BLaER1 treated with 17β-estradiol and CSF1 and Interleukin-3, amounts not matched to agents 10 nM and 100 nM (cell line): Measurements from ENCODE around the gene ARL17A.
A peak's percentile ranks its signal among the peaks of the same experiment; 100 is the strongest.
"Not testable (repeated sequence)": the region's sequence is repeated elsewhere in the genome, so short reads cannot be mapped to it uniquely, and the experiment has no call there.

Experiments
- H3K27ac ChIP-seq, 11 experiments: shearing (Covaris generic); formaldehyde crosslinking; 2 replicates each; pipeline ENCODE4 v1.8.1; 2022
- H3K27me3 ChIP-seq, 11 experiments: shearing (Covaris generic); formaldehyde crosslinking; 2 replicates each; pipeline ENCODE4 v1.8.1; 2022
- H3K36me3 ChIP-seq, 11 experiments: shearing (Covaris generic); formaldehyde crosslinking; 2 replicates each; pipeline ENCODE4 v1.8.1; 2022
- H3K4me1 ChIP-seq, 10 experiments: shearing (Covaris generic); formaldehyde crosslinking; 2 replicates each; pipeline ENCODE4 v1.8.1; 2022
- H3K4me2 ChIP-seq, 11 experiments: shearing (Covaris generic); formaldehyde crosslinking; 2 replicates each; pipeline ENCODE4 v1.8.1; 2022
- H3K4me3 ChIP-seq, 10 experiments: shearing (Covaris generic); formaldehyde crosslinking; 2 replicates each; pipeline ENCODE4 v1.8.1; 2022
- H3K9ac ChIP-seq, 11 experiments: shearing (Covaris generic); formaldehyde crosslinking; 2 replicates each; pipeline ENCODE4 v1.8.1; 2022
- H3K9me3 ChIP-seq, 11 experiments: shearing (Covaris generic); formaldehyde crosslinking; replicated peaks in 1 of 11; 2 replicates each; pipeline ENCODE4 v1.8.1; 2022
- H4K20me1 ChIP-seq, 11 experiments: shearing (Covaris generic); formaldehyde crosslinking; 2 replicates each; pipeline ENCODE4 v1.8.1; 2022

ARL17A gene

DNA sequence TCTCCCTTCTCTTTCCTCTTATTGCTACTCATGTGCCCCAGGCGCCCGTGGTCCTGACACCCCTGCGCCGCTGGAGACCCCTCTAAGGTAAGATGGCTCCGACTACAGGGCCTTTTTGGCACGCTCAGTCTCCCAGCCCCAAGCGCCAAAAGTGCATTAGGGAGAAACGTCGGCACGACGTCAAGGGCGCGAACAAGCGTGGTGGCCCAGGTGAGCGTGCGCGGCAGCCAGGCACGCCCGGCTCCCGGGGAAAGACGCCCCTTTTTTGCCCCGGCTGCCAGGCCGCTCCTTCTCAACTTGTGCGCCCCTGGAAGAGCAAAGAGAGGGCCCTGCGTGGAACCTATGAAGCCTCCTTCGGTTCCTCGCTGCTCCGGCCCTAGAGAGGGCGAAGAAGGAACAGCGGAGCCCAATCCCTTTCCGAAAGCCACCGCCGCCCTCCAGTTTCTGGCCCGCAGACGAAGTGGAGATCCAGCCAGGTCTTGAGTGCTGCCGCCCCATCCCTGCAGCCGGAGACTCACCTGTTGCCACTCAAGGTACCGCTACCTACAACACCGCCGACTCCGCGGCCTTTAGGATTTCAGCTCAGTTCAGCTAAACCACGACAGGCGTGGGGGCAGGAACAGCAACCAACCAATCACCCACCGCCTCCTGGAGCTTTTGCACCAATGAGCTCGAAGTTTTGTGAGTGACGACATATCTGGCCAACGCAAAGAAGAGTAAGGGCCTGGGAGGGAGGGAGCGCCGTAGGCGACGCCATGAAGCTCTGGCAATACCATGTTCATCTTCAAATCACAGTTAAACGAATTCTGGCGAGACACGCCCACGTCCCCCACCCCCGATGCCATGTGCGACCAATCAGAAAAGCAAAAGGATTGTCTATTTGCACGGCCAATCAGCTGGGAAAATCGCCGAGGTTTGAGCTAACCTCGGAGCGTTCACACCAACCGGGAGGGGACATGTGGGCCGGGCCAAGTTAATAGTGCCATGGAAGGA lies at the start of gene ARL17A:
TSS of gene ARL17A (minus strand) at position 609 of the 993 bp plus-strand sequence. CDS start 3,369 bp downstream, outside the sequence.
- H3K9me3 ChIP-seq, H3K27me3 ChIP-seq, H3K36me3 ChIP-seq, H3K4me1 ChIP-seq, H3K9ac ChIP-seq, H4K20me1 ChIP-seq, H3K4me2 ChIP-seq: not testable (repeated sequence)
- peak within 1 kb of the TSS in 2 of 10 experiments; percentile 20 to 41; a peak in 1 of 20 replicates for H3K4me3 ChIP-seq
- peak within 1 kb of the TSS in 3 of 11 experiments; percentile 20 to 47 (median 38); a peak in 3 of 22 replicates for H3K27ac ChIP-seq

DNA sequence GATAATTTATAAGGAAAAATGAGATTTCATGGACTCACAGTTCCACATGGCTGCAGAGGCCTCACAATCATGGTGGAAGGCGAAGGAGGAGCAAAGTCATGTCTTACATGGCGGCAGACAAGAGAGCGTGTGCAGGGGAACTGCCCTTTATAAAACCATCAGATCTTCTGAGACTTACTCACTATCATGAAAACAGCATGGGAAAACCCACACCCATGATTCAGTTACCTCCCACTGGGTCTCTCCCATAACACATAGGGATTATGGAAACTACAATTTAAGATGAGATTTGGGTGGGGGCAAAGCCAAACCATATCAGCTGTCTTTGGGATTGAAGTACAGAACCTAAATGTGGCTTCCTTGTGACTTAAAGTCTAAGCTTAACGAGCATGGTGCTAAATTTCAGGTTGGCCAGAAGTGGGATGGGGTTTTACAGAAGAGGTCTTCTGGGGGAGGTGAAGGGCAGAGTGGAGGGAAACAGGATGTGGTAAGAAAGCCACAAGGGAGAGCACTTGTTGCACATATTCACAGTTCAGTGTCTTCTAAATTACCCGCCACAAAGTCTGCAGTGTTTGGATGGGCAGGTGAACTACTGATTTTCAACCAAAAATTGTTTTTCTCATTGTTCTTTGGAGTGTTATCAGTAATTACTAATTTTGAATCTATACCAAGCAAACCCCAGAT lies 49.4 kb upstream of the ARL17A start:
- not testable (repeated sequence) for H3K4me2 ChIP-seq, H3K27me3 ChIP-seq, H3K27ac ChIP-seq, H3K36me3 ChIP-seq, H3K4me1 ChIP-seq, H3K9me3 ChIP-seq, H3K4me3 ChIP-seq, H4K20me1 ChIP-seq, H3K9ac ChIP-seq

DNA sequence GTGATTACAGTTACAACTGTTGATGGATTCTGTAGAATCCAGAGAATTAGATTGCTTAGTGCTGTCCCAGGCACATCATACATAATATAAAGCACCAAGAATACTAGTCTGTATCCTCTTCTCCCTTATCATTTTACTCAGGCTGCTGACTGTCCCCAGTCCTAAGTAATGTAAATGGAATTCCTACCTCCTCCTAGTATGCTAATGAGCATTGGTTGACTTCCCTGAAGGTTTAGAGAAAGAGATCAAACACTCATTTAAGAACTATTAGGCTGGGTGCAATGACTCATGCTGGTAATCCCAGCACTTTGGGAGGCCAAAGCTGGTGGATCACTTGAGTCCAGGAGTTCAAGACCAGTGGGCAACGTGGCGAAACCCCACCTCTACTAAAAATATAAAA lies 48.0 kb upstream of the ARL17A start:
- not testable (repeated sequence) for H3K4me3 ChIP-seq, H3K9ac ChIP-seq, H4K20me1 ChIP-seq, H3K27me3 ChIP-seq, H3K27ac ChIP-seq, H3K36me3 ChIP-seq, H3K4me2 ChIP-seq, H3K9me3 ChIP-seq, H3K4me1 ChIP-seq

DNA sequence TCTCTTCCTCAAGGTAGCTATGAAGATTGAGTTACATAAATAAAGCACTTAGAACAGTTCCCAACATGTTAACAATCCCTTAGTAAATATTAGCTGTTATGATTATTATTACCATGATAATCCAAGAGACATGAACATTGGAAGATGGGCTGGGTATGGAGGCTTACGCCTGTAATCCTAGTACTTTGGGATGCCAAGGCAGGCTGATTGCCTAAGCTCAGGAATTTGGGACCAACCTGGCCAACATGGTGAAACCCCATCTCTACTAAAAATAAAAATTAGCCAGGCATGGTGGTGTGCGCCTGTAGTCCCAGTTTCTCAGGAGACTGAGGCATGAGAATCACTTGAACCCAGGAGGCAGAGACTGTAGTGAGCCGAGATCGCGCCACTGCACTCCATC lies 45.2 kb upstream of the ARL17A start:
- H3K9me3 ChIP-seq = not testable (repeated sequence)

DNA sequence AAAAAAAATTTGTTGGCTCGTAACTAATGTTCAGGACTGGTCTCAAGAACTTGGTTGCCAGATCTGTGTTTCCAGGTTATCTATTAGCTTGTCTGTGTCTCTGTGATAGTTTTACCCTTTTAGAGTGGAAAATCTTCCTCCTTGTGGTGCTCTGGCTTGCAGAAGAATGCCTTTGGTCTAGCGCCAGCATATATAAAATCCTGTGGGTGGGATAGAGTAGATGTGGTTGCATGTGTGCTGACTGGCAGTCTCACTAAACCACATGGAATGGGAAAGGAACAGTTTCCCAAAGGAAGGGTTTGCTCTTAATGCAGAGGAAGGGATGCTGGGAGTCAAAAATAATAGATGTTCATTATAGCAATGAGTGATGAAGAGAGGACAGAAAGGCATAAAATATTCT lies 44.3 kb upstream of the ARL17A start:
- not testable (repeated sequence) for H3K9me3 ChIP-seq, H3K4me3 ChIP-seq, H3K9ac ChIP-seq, H3K36me3 ChIP-seq, H3K27ac ChIP-seq, H3K4me1 ChIP-seq, H4K20me1 ChIP-seq, H3K4me2 ChIP-seq, H3K27me3 ChIP-seq

More for the DNA sequence above, 45.2 kb upstream of the ARL17A start:
- not testable (repeated sequence) for H3K4me1 ChIP-seq, H3K4me3 ChIP-seq, H3K36me3 ChIP-seq, H3K27me3 ChIP-seq, H3K27ac ChIP-seq, H4K20me1 ChIP-seq, H3K4me2 ChIP-seq, H3K9ac ChIP-seq

DNA sequence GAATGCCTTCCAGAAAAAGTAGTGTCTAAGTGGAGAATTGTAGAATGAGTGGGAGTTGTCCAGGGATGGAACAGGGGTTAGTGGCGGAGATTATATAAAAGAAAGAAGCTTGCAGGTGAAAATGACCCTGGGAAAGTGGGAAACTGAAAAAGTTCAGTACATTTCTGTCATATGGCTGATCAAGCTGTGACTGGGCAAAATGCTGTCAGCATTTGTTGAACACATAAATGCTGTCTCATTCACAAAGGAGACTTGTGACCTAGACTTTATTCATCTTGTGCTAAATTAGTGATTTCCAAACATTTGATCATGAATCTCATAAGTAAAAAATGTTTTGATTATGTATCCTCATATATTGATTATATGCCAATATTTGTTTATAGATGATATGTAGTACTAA lies 39.5 kb upstream of the ARL17A start:
- H3K9me3 ChIP-seq, H3K36me3 ChIP-seq, H4K20me1 ChIP-seq, H3K4me3 ChIP-seq, H3K9ac ChIP-seq, H3K4me2 ChIP-seq, H3K4me1 ChIP-seq, H3K27ac ChIP-seq, H3K27me3 ChIP-seq: not testable (repeated sequence)

DNA sequence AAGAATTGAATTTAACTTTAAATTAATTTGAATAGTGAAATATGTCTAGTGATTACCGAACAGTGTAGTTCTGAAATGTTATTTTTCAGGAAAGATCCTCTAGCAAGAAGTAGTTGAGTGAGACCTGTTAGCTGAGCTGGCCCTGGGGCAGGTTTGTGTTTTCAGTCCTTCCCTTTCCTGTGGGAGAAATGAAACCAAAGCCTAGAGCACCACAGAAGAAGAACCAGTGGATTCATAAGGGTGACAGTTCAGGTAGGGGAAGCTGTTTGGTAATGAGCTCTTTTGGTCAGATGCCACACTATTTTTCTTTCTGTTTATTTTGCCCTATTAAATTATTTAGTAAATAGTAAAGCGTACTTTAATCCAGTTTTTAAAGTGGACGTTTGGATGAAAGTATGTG lies 37.6 kb upstream of the ARL17A start:
- not testable (repeated sequence) for H3K4me1 ChIP-seq

DNA sequence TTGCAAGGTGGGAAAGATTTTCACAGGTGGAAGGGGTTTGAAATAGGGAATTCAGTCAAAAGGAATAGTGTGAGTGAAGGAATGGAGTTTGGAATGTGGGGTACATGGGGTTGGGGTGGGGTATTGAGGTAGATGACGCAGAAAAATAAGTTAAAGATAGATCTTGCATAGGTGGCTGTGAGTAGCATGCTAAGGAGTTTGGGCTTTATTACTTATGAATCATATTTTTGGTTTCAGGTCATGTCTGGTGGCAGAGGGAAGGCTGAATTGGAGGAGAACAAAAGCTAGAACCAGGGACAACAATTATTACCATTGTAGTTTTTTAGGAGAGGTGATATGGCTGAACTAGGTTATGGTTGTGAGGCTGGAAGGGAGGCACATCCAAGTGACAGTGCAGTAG lies 34.4 kb upstream of the ARL17A start:
- not testable (repeated sequence) for H4K20me1 ChIP-seq

More for the DNA sequence above, 37.6 kb upstream of the ARL17A start:
- not testable (repeated sequence) for H4K20me1 ChIP-seq, H3K4me2 ChIP-seq, H3K27me3 ChIP-seq, H3K9me3 ChIP-seq, H3K9ac ChIP-seq, H3K36me3 ChIP-seq, H3K4me3 ChIP-seq, H3K27ac ChIP-seq

DNA sequence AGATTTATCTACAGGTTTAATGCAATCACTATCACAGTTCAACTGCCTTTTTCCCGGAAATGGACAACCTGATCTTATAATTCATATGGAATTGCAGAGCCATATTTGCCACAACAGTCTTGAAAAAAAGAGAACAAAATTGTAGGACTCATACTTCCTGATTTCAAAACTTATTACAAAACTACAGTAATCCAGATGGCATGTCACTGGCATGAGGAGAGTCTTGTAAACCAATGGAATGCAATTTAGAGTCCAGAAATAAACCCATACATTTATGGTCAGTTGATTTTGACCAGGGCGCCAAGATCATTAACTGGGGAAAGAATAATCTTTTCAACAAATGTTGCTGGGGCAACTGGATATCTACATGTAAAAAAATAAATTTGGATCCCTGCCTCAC lies 31.8 kb upstream of the ARL17A start:
- H4K20me1 ChIP-seq, H3K9ac ChIP-seq, H3K27me3 ChIP-seq, H3K27ac ChIP-seq, H3K4me2 ChIP-seq, H3K4me1 ChIP-seq, H3K9me3 ChIP-seq, H3K4me3 ChIP-seq, H3K36me3 ChIP-seq: not testable (repeated sequence)

More for the DNA sequence above, 34.4 kb upstream of the ARL17A start:
- not testable (repeated sequence) for H3K27ac ChIP-seq, H3K4me1 ChIP-seq, H3K9ac ChIP-seq, H3K9me3 ChIP-seq, H3K4me3 ChIP-seq, H3K36me3 ChIP-seq, H3K4me2 ChIP-seq, H3K27me3 ChIP-seq

DNA sequence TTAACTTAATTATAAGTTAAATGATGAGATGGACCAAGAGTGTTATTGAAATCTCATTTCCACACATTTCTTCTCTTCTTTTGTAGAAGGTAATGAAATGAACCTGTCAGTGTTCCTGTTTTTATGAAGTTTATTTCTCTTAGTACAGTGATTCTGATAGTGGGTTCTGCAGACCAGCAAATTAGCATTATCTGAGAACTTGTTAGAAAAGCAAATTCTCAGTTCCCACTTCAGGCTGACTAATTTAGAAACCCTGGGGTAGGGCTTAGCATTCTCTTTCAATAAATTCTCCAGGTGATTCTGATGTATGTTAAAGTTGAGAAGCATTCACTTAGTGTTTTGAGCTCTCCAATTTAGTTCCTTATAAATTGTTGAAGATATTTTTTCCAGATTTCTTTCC lies 23.6 kb upstream of the ARL17A start:
- H3K36me3 ChIP-seq, H3K4me3 ChIP-seq, H3K4me1 ChIP-seq, H3K4me2 ChIP-seq, H4K20me1 ChIP-seq, H3K9me3 ChIP-seq, H3K27ac ChIP-seq, H3K9ac ChIP-seq, H3K27me3 ChIP-seq: not testable (repeated sequence)

DNA sequence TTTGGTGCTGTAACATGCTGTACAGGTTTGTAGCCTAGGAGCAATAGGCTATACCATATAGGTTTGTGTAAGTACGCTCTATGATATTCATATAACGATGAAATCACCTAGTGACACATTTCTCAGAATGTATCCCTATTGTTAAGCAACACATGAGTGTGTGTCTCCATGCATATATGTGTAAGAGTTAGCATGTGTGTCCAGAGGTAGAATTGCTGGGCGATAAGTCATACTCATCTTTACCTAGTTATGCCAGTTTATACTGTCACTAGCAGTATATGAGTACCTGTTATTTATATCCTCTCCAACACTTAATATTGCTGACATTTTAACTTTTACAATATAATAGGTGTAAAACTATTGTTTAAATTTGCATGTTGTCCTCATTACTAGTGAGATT lies 21.3 kb upstream of the ARL17A start:
- H4K20me1 ChIP-seq, H3K4me2 ChIP-seq, H3K4me1 ChIP-seq, H3K9ac ChIP-seq, H3K27ac ChIP-seq, H3K27me3 ChIP-seq, H3K9me3 ChIP-seq, H3K36me3 ChIP-seq, H3K4me3 ChIP-seq: not testable (repeated sequence)

DNA sequence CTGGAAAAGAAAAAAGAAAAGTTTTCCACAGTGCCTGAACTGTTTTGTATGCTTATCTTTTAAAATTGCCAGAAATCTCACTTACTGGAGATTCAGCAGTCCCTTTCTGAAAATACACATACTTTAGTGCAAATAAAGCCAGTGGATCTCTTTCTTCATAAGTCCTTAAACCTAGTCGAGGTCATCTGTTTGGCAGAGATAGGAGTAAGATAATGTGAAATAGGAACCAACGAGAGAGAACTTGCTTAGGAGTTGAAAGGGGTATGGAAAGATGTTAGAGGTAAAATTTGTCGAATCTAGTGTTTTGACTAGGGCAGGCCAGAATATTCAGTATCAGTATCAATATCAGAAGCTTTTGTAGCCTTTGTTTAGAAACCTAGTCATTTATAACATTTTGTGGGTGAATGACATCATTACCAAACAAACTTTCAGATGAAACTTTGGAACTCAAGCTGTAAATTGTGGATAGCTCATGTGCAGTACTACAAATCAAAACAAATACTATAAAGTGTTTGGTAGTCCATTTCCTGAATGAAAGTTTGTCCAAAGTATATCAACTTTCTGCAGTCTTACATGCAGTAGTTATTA lies 18.9 kb upstream of the ARL17A start:
- H3K4me3 ChIP-seq, H3K36me3 ChIP-seq, H3K4me2 ChIP-seq, H3K27me3 ChIP-seq, H3K4me1 ChIP-seq, H4K20me1 ChIP-seq, H3K27ac ChIP-seq, H3K9me3 ChIP-seq, H3K9ac ChIP-seq: not testable (repeated sequence)

DNA sequence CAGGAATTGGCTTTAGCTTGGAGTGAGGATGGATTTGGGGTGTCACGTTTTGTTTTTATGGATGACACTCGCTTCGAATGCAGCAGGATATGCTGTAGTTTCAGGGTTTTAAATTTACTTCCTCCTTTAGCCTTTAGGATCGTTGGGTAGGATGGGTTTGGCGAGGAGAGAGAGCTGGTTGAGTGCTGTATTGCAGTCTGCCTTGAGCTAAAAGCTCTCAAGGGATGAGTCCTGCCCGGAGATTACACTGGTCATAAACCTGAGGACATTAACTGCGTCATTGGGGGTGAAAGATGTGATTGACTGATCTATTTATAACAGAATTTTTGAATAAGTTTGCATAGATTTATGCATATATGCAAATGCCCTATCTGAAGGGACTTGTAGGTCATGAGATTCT lies 11.8 kb upstream of the ARL17A start:
- not testable (repeated sequence) for H3K27me3 ChIP-seq, H3K4me1 ChIP-seq, H4K20me1 ChIP-seq, H3K9ac ChIP-seq, H3K9me3 ChIP-seq, H3K4me3 ChIP-seq, H3K27ac ChIP-seq, H3K36me3 ChIP-seq, H3K4me2 ChIP-seq
